ELR (cell line): ENCODE data around the gene NRBP1.

Experiments used
- DNase-seq: peaks from one replicate; pipeline ENCODE4 v3.0.0-alpha.2; 2015; ENCODE audit warnings: low read depth

NRBP1 gene

DNA sequence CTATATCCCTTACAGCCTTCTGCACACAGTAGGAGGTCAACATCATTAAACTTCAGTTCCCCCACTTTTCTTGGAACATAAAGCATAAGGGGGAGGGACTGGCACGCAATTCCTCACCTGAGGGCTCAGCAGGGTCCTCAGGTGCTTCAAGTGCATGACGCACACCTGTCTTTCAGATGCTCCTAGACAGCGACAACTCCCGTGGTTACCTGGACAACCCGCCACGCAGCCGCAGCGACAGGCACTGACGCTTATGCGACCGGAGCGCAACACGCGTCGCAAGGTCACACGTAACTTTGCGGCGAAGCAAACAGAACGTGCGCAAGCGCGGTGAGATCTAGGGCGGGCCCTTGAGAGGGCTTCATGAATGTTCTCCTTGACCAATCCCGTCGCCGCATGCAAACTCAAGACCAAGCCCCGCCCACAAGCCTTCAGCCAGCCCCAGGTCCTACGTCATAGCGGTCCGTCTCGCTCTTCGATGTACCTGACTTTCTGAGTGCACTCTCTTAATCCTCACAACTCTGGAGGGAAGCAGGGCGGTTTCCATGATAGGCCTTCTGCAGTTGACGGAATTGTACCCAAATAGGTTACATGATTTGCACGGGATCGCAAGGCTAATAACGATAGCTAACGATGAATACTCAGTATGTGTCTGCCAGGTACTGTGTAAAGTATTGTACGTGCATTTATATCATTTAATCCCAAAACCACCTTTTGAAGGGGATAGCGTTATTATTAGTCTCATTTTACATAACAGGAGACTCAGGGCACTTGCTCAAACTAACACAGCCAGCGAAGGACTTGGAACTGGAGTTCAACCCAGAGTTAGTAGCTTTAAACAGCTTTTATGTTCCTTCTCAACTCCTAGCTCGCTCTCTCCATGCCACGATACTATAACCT, 61.3 kb downstream of the NRBP1 start, which contains the start of gene IFT172:
Gene IFT172, minus strand, starts transcription at position 246 of the 900 bp plus-strand sequence. Its CDS starts 90 bp downstream, at position 156.
- peak; percentile 99 for DNase-seq
